Left lobe of liver (tissue), 1 donor: Measurements from ENCODE around the gene KRTAP19-7. TPM values are rescaled to one million over a fixed set of nuclear protein-coding genes. Genes with fewer than 3 reads are reported as not detected.

Experiments used
- total RNA-seq: library from RNA; stranded (reverse); gene quantifications from one replicate; pipeline ENCODE4 v1.2.1, GENCODE V29; 2021
- donor health status: DM: no; HTN: yes; CAD: no.

Gene KRTAP19-7
- total RNA-seq, 1 donor from 2014 or later, result not detected

Other genes starting within 250 kb of the KRTAP19-7 start
- not detected for gene KRTAP26-1, start 241.0 kb downstream of the KRTAP19-7 start, total RNA-seq
- not detected for gene KRTAP27-1, start 223.6 kb downstream of the KRTAP19-7 start, total RNA-seq
- gene KRTAP23-1, start 212.7 kb downstream of the KRTAP19-7 start, total RNA-seq, result not detected
- not detected for gene KRTAP13-2, start 189.0 kb downstream of the KRTAP19-7 start, total RNA-seq
- gene KRTAP13-1, start 165.3 kb downstream of the KRTAP19-7 start, total RNA-seq, result not detected
- not detected for gene KRTAP13-3, start 135.4 kb downstream of the KRTAP19-7 start, total RNA-seq
- gene KRTAP13-4, start 131.1 kb downstream of the KRTAP19-7 start, total RNA-seq, result not detected
- not detected for gene KRTAP15-1, start 121.0 kb downstream of the KRTAP19-7 start, total RNA-seq
- gene KRTAP19-1, start 80.9 kb downstream of the KRTAP19-7 start, total RNA-seq, result not detected
- gene KRTAP19-2, start 73.9 kb downstream of the KRTAP19-7 start, total RNA-seq, result not detected
- gene KRTAP19-3, start 69.3 kb downstream of the KRTAP19-7 start, total RNA-seq, result not detected
- gene KRTAP19-4, start 64.1 kb downstream of the KRTAP19-7 start, total RNA-seq, result not detected
- gene KRTAP19-5, start 59.2 kb downstream of the KRTAP19-7 start, total RNA-seq, result not detected
- not detected for gene KRTAP19-6, start 19.4 kb downstream of the KRTAP19-7 start, total RNA-seq
- not detected for gene KRTAP22-2, start 29.1 kb upstream of the KRTAP19-7 start, total RNA-seq
- not detected for gene KRTAP6-3, start 31.1 kb upstream of the KRTAP19-7 start, total RNA-seq
- not detected for gene KRTAP6-2, start 37.6 kb upstream of the KRTAP19-7 start, total RNA-seq
- gene KRTAP22-1, start 39.8 kb upstream of the KRTAP19-7 start, total RNA-seq, result not detected
- not detected for gene KRTAP6-1, start 52.6 kb upstream of the KRTAP19-7 start, total RNA-seq
- not detected for gene KRTAP20-1, start 55.1 kb upstream of the KRTAP19-7 start, total RNA-seq
- gene KRTAP20-4, start 59.3 kb upstream of the KRTAP19-7 start, total RNA-seq, result not detected
- not detected for gene KRTAP20-2, start 73.9 kb upstream of the KRTAP19-7 start, total RNA-seq
- not detected for gene KRTAP20-3, start 81.5 kb upstream of the KRTAP19-7 start, total RNA-seq
- not detected for gene KRTAP21-3, start 157.5 kb upstream of the KRTAP19-7 start, total RNA-seq
- gene KRTAP21-2, start 185.9 kb upstream of the KRTAP19-7 start, total RNA-seq, result not detected
- gene KRTAP21-1, start 194.1 kb upstream of the KRTAP19-7 start, total RNA-seq, result not detected